Activated CD8-positive, alpha-beta memory T cell treated with anti-CD3 and anti-CD28 coated beads, Interleukin-2, amount 50 U/mL, for 48 hours (primary cell): ENCODE results near the gene TIFAB.

ENCODE experiments used
- DNase-seq: peaks from one replicate; pipeline ENCODE4 v3.0.0-alpha.2; 2020

TIFAB gene

DNA sequence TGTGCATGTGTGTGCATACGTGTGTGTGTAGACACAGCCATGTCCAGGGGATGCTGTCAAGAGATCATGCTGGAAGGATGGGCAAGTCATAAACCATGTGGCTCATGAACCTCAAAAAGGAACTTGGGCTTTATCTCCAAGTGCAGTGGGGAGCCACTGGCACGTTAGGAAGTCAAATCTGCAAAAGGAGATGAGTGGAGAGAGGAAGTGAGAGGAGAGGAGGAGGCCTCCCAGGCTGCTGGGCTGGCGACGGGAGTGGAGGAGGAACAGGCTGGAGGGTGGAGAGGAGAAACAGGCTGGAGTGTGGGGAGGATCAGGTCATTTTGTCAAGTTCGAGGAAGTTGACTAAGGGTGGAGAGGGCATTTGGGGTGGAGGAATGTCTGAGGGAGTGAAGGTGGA, 29.2 kb upstream of the TIFAB start:
- no peak for DNase-seq

DNA sequence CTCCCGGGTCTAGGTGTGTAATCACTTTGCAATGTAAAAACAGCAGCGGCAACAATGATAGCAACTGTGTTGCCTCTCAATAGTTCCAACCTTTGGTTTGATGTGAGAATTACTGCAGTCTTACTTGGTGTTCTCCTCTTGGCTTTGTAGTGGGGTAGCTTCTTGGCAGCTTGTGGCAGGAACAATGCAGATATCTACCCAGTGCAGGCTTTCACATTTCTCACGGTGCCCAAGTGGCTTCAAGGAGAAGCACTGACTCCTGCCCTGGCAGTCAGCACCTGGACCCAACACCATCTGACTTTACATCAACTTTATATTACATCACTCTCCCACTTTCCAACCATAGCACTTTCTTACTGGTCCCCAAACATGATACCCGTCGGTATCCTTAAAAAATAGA, 28.4 kb upstream of the TIFAB start:
- no peak for DNase-seq

DNA sequence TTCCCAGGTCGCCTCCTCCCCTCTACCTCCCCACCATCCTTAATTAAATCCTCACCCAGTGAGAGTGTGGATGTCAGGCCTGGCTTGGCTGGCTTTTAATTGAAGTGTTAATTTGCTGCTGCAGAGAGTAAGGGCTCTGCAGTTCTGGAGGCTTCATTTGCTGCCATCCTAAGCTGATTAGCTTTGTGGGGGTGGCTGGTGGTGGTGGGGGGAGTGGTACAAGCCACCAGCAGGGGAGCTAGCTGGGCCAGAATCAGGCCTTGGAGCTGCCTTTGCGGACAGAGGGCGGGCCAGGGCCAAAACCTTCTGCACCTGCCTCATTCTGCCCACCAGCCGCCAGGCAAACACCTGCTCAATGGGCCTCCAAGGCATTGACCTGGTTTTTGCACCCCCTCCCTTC, 26.8 kb upstream of the TIFAB start:
- no peak for DNase-seq

DNA sequence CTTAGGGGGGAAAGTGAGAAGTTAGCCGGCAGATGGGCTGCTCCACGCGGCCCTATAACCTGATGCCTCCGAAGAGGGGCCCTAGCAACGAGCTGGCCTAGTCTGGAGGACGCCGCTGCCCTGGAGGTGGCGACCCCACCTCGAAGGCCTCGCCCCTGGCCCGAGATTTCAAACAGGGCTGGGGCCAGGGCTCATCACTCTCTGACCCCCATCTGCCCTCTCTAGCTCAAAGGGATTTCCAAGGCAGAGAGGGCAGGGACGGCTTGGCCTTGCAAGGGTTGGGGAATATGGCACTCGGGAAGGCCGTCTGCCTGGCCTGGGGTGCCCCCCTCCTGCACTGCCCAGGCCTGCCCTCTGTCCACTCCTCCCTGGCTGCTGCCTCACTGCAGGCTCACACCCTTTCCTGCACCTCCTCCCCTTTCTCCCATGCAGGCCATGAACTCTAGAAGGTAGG, 25.5 kb upstream of the TIFAB start:
- DNase-seq: no peak

DNA sequence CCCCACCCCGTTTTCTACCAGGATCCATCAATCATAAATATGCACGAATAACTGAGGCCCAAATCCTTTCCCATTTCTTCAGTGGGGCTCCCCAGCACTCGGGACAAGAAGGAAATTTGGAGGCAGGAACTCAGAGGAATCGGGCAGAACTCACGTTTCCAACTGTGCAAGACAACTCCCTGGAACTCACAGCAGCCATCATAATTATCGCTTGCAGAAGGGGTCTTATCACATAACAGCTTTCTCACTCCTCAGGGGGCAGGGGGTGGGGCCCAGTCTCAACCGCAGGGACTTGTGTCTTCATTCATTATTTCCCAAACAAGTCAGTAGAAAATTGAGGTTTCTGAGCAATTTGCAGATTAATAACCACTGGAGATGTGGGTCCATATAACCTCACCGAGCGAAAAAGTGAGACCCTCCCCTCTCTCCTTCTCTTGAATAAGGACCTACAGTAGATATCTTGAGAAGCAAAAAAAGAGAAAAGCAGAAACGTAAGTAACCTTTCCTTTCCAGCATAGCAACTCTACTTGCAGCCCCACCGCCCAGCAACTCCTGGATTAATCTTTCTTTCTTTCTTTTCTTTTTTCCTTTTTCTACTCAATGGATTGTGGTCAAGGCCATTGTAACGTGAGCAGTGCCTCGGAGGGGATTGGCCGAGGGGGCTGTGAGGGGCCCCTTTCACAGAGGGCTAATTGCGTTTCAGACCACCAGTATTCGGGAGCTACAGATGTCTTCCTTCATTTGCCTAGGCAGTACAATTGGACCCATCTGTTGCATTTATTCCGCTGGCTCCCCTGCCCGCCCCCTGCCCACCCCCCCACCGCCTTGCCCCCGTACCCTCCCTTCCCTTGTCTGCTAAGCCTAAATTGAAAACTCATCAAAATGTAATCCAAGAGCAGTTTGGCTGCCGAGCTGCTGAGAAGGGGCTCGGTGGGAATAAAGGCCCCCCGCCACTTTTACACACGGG, 24.7 kb upstream of the TIFAB start:
- no peak for DNase-seq

DNA sequence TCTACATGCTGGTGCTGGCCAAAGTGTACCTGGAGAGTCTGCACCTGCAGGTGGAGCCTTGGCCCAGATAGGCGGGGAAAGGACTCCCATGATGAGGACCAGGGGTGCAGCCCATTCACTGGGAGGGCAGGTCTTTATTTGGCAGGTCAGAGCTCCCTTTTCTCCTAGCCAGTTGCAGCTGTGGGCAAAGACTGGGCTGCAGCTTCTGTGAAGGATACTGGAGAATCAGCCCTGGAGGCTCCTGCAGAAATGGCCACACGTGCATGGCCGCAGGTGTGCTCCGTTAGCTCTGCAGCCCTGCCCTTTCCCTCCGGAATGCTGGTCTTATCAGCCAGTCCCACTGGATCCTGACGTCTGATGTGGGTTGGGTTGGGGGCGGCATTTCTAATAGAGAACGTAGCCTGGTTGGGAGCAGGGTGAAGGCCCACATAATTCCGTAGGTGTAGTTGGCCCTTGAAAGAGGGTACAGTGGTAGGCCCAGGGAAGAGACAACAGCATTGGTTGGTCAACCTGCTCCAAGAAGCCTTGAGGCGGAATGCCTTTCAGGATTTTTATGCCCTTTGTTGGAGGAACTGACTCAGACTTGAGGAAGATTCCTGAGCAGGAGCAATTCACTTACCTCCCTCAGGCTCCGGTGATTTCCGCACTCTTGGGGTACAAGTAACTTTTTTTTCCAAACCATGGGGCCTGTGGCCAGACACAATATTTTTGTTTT, 22.0 kb upstream of the TIFAB start:
- DNase-seq: no peak

DNA sequence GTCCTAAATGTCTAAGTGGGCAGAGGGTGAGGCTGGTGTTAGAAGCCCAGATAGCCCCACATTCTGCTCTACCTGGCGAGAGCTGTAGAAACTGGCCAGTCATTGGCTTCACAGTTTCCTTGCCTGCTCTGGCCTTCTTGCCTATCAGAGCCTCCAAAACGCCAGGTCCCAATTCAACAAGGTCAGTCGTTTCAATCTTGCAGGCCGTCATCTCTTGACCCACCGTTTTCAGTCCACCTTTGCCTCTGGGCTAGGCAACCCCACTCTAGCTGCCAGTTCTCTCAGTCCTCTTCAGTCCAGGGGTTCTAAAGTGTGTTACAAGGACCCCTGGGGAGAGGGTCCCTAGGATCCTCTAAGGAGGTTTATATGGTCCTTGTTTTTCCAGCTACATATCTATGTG, 20.0 kb upstream of the TIFAB start:
- no peak for DNase-seq

DNA sequence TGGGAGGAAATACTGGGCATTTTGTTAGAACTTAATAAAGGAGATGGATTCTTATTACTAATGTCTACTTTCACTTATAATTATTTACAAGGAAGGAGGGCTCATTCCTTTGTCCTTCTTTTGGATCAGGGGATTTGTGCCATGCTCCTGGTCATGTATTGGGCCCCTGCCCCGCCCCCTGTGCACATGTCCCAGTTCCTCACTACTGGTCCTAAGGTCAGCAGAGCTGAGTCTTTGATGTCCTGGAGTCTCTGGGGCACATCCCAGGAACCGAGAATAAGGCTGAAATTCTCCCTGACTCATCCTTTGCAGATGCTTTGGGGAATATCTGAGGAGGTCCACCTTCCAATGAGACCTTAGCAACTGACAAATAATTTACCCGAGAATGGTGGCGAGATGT, 19.6 kb upstream of the TIFAB start:
- DNase-seq: no peak

DNA sequence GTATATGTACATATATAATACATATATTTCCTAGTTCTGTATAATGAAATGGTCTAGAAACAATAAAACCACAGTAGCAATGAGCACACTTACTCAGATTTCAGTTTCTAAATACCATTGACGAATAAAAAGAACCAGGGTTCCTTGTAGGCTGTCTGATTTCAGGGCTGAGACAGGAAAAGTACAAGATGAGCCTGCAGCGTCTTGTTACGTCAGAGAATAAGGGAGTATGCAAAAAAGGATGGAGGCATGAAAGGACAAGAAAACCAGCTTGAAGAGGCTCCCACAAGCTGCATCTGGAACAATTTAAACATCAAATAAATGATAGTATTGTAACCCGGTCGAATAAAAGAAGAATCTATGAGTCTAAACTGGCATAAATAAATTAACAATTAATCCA, 17.8 kb upstream of the TIFAB start:
- no peak for DNase-seq

DNA sequence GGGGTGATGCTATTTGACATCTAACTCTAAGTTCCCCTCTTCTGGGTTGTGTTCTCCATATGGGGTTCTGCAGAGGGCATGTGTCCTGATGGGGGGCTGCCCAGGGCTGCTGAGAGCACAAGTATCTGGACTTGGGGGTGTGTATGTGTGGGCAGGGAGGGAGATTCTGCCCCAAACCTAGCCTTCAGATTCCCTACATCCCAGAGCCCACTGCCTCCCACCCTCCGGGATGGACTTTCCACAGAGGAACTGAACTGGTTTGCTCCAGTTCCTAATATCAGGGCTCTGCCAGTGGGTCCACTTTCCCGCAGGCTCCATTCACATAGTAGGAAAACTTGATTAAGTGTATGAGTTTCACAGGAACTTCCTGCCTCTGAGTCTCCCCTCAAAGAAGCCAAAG, 16.4 kb upstream of the TIFAB start:
- no peak for DNase-seq

DNA sequence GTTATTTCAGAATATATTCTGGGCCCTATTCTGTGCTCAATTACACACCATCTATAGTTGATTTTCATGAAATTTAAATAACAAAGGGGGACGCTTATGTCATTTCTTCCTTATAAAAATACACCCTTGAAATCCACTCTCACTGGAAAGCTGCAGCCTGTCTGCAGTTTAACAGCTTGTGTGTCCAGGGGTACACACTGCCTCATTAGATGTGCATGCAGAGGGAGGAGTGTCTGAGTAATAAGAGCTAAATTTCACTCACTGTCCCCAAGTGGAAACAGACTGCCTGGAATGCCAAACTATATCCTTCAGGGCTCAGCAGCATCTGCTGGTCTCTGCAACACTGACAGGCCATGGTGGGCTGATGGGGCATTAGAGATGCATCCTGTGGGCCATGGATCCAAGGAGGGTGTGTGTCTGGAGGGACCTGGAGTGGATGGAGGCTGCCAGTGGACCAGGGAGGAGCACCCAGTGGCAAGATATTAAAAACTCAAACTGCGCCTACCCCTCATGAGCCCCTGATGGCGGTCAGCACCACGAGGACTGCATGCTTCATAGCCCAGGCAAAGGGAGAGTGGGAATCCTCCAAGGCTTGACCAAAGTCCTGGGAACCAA, 15.8 kb upstream of the TIFAB start:
- DNase-seq: no peak

DNA sequence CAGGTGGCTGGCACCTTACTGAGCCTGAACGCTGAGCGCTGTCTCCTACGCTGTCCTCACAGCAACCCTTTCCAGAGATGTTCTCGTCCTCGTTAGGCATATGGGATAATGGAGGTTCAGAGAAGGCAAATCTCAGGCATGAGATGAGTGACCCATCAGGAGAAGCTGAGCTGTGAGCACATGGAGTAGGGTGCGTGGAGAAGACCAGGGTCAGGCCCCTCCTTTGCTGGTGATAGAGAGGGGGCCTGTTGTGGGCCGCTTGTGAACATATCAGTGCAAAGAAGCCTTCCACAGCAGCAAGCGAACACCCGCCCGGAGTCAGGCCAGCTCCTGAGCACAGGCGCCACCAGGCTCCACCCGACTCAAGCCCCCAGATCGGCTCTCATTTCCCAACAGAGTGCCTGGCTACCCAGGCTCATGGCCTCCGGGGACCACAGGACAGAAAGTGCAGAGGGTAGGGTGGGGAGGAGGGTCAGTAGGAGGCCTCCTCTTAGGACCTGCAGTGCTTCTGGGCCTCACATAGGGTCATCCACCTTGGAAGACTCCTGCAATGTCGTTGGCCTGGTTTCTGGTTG, 15.0 kb upstream of the TIFAB start:
- DNase-seq: no peak

DNA sequence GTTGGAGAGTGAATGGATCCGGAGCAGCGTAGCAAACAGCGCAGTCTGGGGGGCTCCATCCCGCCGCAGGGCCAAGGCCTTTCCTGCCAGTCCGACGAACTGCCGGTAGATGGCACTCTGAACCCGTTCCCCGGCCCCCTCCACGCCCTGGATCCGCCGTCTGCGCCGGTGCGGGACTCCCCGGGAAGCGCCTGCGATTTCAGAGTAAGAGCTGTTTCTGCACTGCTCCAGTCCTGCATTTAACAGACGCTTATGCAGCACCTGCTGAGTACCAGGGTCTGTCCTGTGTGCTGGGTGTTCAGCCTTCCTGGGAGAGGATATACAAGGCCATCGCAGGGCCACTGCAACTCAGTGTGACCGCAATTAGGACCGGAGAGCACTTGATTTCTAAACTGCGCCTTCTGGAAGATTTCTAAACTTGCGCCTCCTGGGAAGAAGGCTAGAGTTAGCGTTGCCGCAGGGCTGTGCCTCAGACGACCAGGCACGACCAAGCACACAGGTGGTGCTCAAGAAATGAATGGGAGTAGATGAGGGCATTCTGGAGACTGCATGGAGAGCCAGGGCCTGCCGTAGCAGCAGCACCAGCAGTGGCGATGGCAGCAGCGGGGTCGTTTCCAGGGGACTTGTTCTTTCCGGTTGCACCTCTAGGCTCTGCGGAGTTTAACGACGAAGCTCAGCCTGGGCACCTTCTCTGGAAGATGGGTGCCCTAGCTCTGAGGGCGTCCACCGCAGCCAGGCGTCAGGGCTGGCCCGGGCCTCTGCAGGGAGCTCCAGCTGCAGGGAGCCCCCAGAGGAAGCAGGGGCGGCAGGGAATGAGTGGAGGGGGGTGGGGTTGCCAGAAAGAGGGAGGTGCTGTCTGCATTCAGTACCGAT, 14.3 kb upstream of the TIFAB start:
- peak; percentile 89 for DNase-seq

DNA sequence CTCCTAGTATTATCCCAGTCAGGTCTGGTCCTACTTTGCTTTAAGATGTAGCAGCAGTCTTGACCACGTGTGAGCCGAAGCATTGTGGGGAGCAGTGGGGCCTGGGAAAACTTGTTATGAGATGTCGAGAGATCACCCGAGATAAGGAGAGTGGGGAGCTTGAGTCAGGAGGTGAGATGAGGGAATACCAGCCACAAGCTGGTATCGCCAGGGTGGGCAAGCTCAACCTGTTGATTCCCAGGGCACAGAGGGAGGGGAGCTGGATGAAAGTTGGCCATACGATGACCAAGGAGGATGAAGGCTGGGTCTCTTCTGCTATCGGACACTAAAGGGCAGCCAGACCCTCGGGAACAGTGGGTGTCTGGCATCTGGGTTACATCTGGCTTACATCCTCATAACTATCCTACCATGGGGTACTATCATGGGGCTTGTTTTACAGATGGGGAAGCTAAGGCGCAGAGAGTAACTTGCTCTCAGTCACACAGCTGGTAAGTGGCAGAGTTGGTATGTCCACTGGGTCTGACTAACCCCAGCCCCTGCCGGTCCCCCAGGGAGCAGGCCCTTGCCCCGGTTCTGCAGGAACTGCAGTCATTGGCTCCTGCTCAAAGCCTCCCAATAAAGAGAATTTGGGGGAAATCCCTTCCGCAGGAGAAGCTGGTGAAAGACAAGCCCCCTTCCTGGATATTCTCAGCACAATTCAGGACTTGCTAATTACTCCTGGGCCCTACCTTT, 13.4 kb upstream of the TIFAB start:
- no peak for DNase-seq

DNA sequence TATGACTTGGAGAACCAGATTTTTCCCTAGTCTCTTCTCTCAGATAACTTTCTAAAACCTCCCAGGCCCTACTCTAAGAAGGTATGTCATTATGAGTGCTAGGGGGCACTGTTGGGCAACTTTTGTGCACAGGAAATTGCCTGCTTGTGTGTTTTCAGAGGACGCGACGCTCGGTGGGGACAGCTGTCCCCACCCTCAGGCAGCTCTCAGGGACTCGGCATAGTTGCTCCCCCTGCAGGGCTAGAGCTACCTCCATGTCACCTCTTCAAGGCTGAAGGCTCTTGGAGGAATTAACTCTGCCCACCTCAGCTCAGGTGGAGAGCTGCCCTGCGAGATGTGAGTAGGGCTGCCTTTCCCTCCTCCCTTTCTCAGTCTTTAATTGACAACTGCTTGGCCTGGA, 10.2 kb upstream of the TIFAB start:
- peak; percentile 62 for DNase-seq

DNA sequence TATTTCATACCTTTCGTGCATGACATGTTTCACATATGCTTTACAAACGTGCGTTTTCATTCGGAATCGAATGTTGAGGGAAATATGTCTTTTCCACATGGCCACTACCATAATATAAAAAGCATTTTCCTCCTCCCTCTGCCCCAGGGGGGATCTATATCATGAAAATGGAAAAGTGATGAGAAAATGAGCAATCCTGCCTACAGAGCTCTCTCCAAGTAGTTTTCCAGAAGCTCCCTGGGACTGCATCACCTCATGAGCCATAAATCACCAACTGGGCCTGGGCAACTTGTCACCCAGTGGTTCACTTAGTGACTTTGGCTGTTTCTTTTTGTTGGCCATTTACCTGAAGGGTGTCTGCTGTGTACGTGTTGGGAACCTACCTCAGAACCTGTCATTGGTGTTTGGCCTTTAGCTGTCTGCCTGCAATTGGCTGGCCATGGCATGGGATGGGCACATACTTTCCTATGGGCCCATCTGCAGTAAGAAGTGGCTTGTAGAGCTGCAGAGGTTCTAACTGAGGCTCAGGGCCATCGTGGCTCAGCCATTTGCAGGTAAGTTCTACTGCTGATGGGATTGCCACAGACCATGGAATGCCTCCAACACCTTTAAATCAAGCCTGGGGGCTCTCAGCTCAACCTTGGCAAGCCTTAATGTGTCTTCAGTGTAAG, 9.5 kb upstream of the TIFAB start:
- DNase-seq: no peak

DNA sequence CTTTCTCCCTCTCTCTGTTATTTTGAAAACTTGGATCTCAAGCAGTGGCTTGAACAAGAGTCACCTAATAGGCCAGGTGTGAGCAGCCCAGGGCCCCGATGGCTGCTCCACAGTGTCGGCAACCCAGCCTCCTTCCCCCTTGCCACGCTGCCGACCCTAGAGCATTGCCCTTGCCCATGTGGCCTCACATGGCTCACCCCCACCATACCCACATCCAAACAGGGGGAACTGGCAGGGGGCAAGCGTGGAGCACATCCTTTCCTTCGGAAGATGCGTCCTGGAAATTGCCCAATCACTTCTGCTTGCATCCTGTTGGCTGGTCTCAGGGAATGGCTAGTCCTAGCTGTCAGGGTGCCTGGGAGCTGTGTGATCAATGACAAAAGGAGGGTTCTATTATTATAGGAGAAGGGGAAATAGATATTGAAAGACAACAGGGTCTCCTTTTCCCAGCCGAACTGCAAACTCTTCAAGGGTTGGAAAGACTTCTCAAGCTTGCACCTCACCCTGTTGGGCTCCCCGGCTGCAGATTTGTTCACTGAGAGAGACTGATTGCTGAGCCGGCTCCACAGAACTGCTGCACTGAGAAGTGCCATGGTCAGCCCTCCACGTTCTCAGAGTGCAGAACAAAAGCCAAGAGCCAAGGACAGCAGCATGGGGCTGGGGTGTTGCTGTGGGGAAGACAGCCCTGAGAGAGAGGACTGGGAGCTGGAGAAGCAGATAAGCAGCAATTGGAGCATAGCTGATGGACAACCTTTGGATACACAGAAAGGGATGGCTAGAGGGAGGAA, 8.3 kb upstream of the TIFAB start:
- DNase-seq: no peak

DNA sequence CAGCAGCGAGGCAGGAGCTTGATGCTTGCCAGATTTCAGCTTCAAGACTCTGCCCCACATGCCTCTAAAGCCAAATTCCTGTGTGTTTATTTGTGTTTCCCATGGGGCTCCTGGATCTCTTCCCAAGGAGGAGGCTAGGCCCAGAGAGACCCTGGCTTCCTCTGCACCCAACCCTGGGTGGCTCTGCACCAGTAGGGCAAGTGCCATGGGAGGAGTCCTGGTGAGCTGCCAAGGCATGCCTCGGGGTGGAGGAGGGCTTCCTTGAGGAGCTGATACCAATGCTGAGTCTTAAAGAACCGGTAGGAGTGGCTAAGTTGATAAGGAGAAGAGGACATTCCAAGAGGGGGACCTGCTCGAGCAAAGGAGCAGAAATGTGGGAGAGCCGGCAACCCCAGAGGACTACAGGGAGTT, 6.8 kb upstream of the TIFAB start:
- DNase-seq: no peak

DNA sequence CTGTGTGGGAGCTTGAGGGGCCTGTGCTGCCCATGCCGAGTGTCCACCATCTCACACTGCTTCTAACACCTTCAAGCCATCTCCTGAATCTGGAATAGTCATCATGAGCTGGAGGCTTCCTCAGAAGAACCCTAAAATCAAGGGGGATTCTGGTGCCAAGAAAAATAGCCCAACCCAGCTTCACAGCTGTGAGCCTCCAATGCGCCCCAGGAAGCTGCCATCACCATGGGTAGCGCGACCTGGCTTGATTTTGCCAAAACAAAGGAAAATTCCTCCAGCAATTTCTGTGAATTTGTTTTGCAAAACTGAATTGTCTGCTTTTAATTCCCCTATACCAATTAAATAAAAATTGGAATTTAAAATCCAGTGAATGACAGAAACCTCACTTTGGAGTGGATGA, 6.2 kb upstream of the TIFAB start:
- no peak for DNase-seq

DNA sequence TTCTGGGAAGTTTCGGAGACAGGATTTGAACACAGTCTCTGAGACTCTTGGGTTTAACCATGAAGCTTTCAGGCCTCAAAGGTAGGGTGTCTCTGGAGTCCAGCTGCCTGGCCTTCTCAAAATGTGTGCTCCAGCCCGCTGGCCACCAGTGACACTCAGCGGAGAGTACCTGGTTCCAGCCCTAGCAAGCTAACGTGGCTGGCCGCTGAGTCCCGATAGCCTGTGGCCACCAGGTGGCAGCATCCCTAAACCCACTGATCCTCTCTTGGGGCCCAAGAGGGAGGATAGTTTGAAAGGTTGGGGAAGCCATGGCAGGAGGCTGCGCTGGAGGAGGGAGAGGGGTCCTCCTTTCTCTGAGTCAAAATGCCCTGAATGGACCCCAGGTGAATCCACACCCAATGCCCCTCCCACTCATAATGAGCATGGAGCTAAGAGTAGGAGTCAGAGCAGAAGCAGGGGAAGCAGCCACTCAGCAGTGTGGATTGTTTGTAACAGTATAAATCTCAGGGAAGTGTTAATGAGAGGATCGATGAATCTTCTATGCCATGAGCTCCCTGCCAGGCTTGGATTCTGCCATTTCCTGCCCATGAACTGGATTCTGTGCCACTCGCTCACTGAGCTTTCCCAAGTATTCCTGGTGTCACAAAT, 5.4 kb upstream of the TIFAB start:
- DNase-seq: peak; percentile 82
